Neural crest cell (in vitro differentiated cells): ENCODE data around the gene VPS37C. TPM values are rescaled to one million over a fixed set of nuclear protein-coding genes. Genes with fewer than 3 reads are reported as not detected.

ENCODE experiments used
- DNase-seq: peaks from one replicate; pipeline ENCODE4 v3.0.0; 2021; ENCODE audit warnings: low read depth, mixed read lengths, low spot score
- H3K27ac Mint-ChIP-seq: one replicate; pipeline ENCODE4 v1.8.0; 2021; ENCODE audit warnings: mild to moderate bottlenecking, mixed read lengths; ENCODE audit not compliant: unreplicated experiment
- H3K27me3 Mint-ChIP-seq: 2 replicates; pipeline ENCODE4 v1.8.0; 2021; ENCODE audit warnings: low read depth, mild to moderate bottlenecking, mixed read lengths
- H3K36me3 Mint-ChIP-seq: 2 replicates; pipeline ENCODE4 v1.8.0; 2021; ENCODE audit warnings: low read depth, mild to moderate bottlenecking, mixed read lengths
- H3K4me1 Mint-ChIP-seq: 2 replicates; pipeline ENCODE4 v1.8.0; 2021; ENCODE audit warnings: mixed read lengths
- H3K4me3 Mint-ChIP-seq: one replicate; pipeline ENCODE4 v1.8.0; 2021; ENCODE audit warnings: mild to moderate bottlenecking, mixed read lengths
- H3K9me3 Mint-ChIP-seq: 2 replicates; pipeline ENCODE4 v1.8.0; 2021; ENCODE audit warnings: mixed read lengths
- CTCF ChIP-seq: fragments of 200-600 bp; sonication (generic); conservative IDR thresholded peaks from 2 replicates; pipeline ENCODE4 v1.5.0; 2021; ENCODE audit warnings: antibody characterized with exemption, mild to moderate bottlenecking
- total RNA-seq: library from RNA; stranded (reverse); gene quantifications from 2 replicates; pipeline ENCODE4 v1.2.1, GENCODE V29; 2021

Gene VPS37C
- total RNA-seq, 1 donor from 2014 or later, result 25.8 TPM

- TF ChIP-seq CTCF, result no peak
- peaks cover 37% of the 10 kb centered on the region for H3K4me1 Mint-ChIP-seq
- peaks cover 14% of the 10 kb centered on the region for H3K9me3 Mint-ChIP-seq
- peaks cover 27% of the 10 kb centered on the region for H3K36me3 Mint-ChIP-seq
- H3K27ac Mint-ChIP-seq, result no peak overlapping the region
- H3K27me3 Mint-ChIP-seq, result no peaks in the 10 kb centered on the region
- H3K4me3 Mint-ChIP-seq, result peak overlapping the region; percentile 11
- DNase-seq, result no peak
These were observed 5.9 kb downstream of the VPS37C start for GRCh38 chr11:61155312-61155711.

GRCh38 chr11:61154528-61154927 lies 6.7 kb downstream of the VPS37C start:
- H3K9me3 Mint-ChIP-seq, result peaks cover 14% of the 10 kb centered on the region
- DNase-seq, result no peak
- TF ChIP-seq CTCF, result no peak
- H3K36me3 Mint-ChIP-seq, result peaks cover 27% of the 10 kb centered on the region
- no peak overlapping the region for H3K4me3 Mint-ChIP-seq
- no peak overlapping the region for H3K27ac Mint-ChIP-seq
- H3K4me1 Mint-ChIP-seq, result peaks cover 39% of the 10 kb centered on the region
- H3K27me3 Mint-ChIP-seq, result no peaks in the 10 kb centered on the region

- H3K4me1 Mint-ChIP-seq, result peaks cover 40% of the 10 kb centered on the region
- DNase-seq, result no peak
- peaks cover 27% of the 10 kb centered on the region for H3K36me3 Mint-ChIP-seq
- H3K27me3 Mint-ChIP-seq, result no peaks in the 10 kb centered on the region
- no peak overlapping the region for H3K4me3 Mint-ChIP-seq
- peaks cover 14% of the 10 kb centered on the region for H3K9me3 Mint-ChIP-seq
- no peak for TF ChIP-seq CTCF
- H3K27ac Mint-ChIP-seq, result no peak overlapping the region
These were observed 7.6 kb downstream of the VPS37C start for GRCh38 chr11:61153593-61154095.

GRCh38 chr11:61152816-61153592 lies 8.2 kb downstream of the VPS37C start:
- no peaks in the 10 kb centered on the region for H3K27me3 Mint-ChIP-seq
- peaks cover 14% of the 10 kb centered on the region for H3K9me3 Mint-ChIP-seq
- TF ChIP-seq CTCF, result no peak
- H3K4me3 Mint-ChIP-seq, result no peak overlapping the region
- H3K27ac Mint-ChIP-seq, result peak overlapping the region; percentile 9
- no peak for DNase-seq
- peaks cover 45% of the 10 kb centered on the region for H3K4me1 Mint-ChIP-seq
- H3K36me3 Mint-ChIP-seq, result peaks cover 27% of the 10 kb centered on the region

GRCh38 chr11:61151545-61152252 lies 9.5 kb downstream of the VPS37C start:
- peaks cover 23% of the 10 kb centered on the region for H3K36me3 Mint-ChIP-seq
- H3K27me3 Mint-ChIP-seq, result no peaks in the 10 kb centered on the region
- TF ChIP-seq CTCF, result no peak
- peak overlapping the region; percentile 60 for H3K27ac Mint-ChIP-seq
- no peak for DNase-seq
- H3K4me3 Mint-ChIP-seq, result no peak overlapping the region
- H3K4me1 Mint-ChIP-seq, result peaks cover 49% of the 10 kb centered on the region
- peaks cover 14% of the 10 kb centered on the region for H3K9me3 Mint-ChIP-seq
